Right atrium auricular region (tissue), 2 donors: ENCODE results near the gene CABLES2. TPM values are rescaled to one million over a fixed set of nuclear protein-coding genes. Genes with fewer than 3 reads are reported as not detected.

ENCODE experiments used
- DNase-seq: peaks from one replicate; pipeline ENCODE4 v3.0.0-alpha.2; 2019; ENCODE audit warnings: low spot score
- H3K27ac ChIP-seq, 2 donors: fragments of 200-600 bp; sonication (generic); 1 replicate in 1 of 2; 2 replicates in 1 of 2; pipeline ENCODE4 v1.5.1; 2016 to 2019
- H3K27me3 ChIP-seq, 2 donors: fragments of 200-600 bp; sonication (generic); one replicate each; pipeline versions ENCODE4 v1.5.1 to v1.6.0; 2017 to 2019
- H3K36me3 ChIP-seq: fragments of 200-600 bp; sonication (generic); one replicate; pipeline ENCODE4 v1.5.1; 2016
- H3K4me1 ChIP-seq, 2 donors: fragments of 200-600 bp; sonication (generic); one replicate each; pipeline versions ENCODE4 v1.5.1 to v1.6.0; 2017 to 2019
- H3K4me3 ChIP-seq, 2 donors: fragments of 200-600 bp; sonication (generic); 1 replicate in 1 of 2; 2 replicates in 1 of 2; pipeline ENCODE4 v1.5.1; 2017 to 2019; ENCODE audit warnings: mild to moderate bottlenecking in 1 of 2, moderate library complexity in 1 of 2
- H3K9me3 ChIP-seq, 2 donors: fragments of 200-600 bp; sonication (generic); one replicate each; pipeline ENCODE4 v1.5.1; 2019
- CTCF ChIP-seq, 2 donors: fragments of 200-600 bp; sonication (generic); IDR thresholded peaks; one replicate each; pipeline ENCODE4 v1.5.1; 2019; ENCODE audit warnings: antibody characterized with exemption in 2 of 2
- total RNA-seq, 2 donors: library from RNA; depleted of rRNA; stranded (reverse); fragments of >200 nt; gene quantifications; one replicate each; pipeline ENCODE4 v1.1.0, GENCODE V29; 2016

CABLES2 gene
- total RNA-seq, 2 donors from 2014 or later = 10.8 to 17.7 TPM

- no peak for TF ChIP-seq CTCF (IDR thresholded peaks at IDR 0.05)
- Histone ChIP-seq H3K36me3 (no peaks in the 10 kb centered on the region), H3K27me3 (no peaks in the 10 kb centered on the region)
These were observed 39.9 kb downstream of the CABLES2 start, which contains the start of gene LAMA5 for GRCh38 chr20:62367136-62367632. Gene LAMA5 (minus strand): TSS chr20:62367312. CDS start chr20:62367245, 67 bp downstream.

GRCh38 chr20:62366370-62367135 is 40.5 kb downstream of the CABLES2 start:
- no peak for TF ChIP-seq CTCF (IDR thresholded peaks at IDR 0.05)
- Histone ChIP-seq H3K36me3 (no peaks in the 10 kb centered on the region), H3K9me3 (no peaks in the 10 kb centered on the region), H3K27ac (peak overlapping the region; percentile 95 to 98), H3K27me3 (no peaks in the 10 kb centered on the region), H3K4me3 (peak overlapping the region; percentile 89 to 95), H3K4me1 (peaks cover 0 to 93% of the 10 kb centered on the region in 2 donors)
- no peak for DNase-seq

More at GRCh38 chr20:62367136-62367632, 39.9 kb downstream of the CABLES2 start, which contains the start of gene LAMA5:
- peaks cover 0 to 87% of the 10 kb centered on the region in 2 donors for H3K4me1 ChIP-seq
- H3K4me3 ChIP-seq = peak within 1 kb of the TSS; percentile 89 to 95
- H3K27ac ChIP-seq = peak within 1 kb of the TSS; percentile 95 to 98
- H3K9me3 ChIP-seq = no peaks in the 10 kb centered on the region
- no peak for DNase-seq

- H3K4me1 ChIP-seq = peaks cover 0 to 96% of the 10 kb centered on the region in 2 donors
- peak overlapping the region; percentile 89 to 95 for H3K4me3 ChIP-seq
- no peak for TF ChIP-seq CTCF (IDR thresholded peaks at IDR 0.05)
- no peaks in the 10 kb centered on the region for H3K36me3 ChIP-seq
- peak overlapping the region; percentile 95 to 98 for H3K27ac ChIP-seq
- H3K9me3 ChIP-seq = no peaks in the 10 kb centered on the region
- no peaks in the 10 kb centered on the region for H3K27me3 ChIP-seq
- DNase-seq = no peak
These were observed 41.2 kb downstream of the CABLES2 start for GRCh38 chr20:62365814-62366369.

- peaks cover 0 to 92% of the 10 kb centered on the region in 2 donors for H3K4me1 ChIP-seq
- H3K9me3 ChIP-seq = no peaks in the 10 kb centered on the region
- no peaks in the 10 kb centered on the region for H3K27me3 ChIP-seq
- peak overlapping the region; percentile 95 to 98 for H3K27ac ChIP-seq
- peak; percentile 76 for DNase-seq
- no peak for TF ChIP-seq CTCF (IDR thresholded peaks at IDR 0.05)
- peak overlapping the region; percentile 89 to 95 for H3K4me3 ChIP-seq
- H3K36me3 ChIP-seq = no peaks in the 10 kb centered on the region
These were observed 42.0 kb downstream of the CABLES2 start for GRCh38 chr20:62364911-62365736.

GRCh38 chr20:62363920-62364851 is 42.9 kb downstream of the CABLES2 start:
- Histone ChIP-seq H3K27me3 (no peaks in the 10 kb centered on the region), H3K36me3 (no peaks in the 10 kb centered on the region), H3K27ac (peak overlapping the region; percentile 95 to 98), H3K4me3 (peak overlapping the region; percentile 89 to 95), H3K9me3 (no peaks in the 10 kb centered on the region), H3K4me1 (peaks cover 0 to 92% of the 10 kb centered on the region in 2 donors)
- no peak for DNase-seq
- no peak for TF ChIP-seq CTCF (IDR thresholded peaks at IDR 0.05)
